Activated effector memory CD4-positive, alpha-beta T cell treated with anti-CD3 and anti-CD28 coated beads, Interleukin-2, amount 50 U/mL, for 16 hours (primary cell): ENCODE data around the gene NFE2L1.
"Not testable (repeated sequence)": the region's sequence is repeated elsewhere in the genome, so short reads cannot be mapped to it uniquely, and the experiment has no call there.

Experiments
- DNase-seq: peaks from one replicate; pipeline ENCODE4 v3.0.0-alpha.2; 2020

NFE2L1 gene

GRCh38 chr17:48070195-48070594 lies 22.0 kb downstream of the NFE2L1 start:
- no peak for DNase-seq

- DNase-seq = no peak
Measured at GRCh38 chr17:48071654-48072053, 23.5 kb downstream of the NFE2L1 start.

DNA sequence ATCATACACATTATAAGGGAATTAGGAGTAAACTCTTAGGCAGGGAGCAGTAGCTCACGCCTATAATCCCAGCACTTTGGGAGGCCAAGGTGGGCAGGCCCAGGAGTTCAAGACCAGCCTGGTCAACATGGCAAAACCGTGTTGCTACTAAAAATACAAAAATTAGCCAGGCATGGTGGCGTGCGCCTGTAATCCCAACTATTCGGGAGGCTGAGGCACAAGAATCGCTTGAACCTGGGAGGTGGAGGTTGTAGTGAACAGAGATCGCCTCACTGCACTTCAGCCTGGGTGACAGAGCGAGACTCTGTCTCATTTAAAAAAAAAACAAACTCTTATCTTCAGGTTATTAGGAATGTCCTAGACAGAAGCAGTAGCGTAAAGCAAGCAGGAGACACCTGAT lies 24.7 kb downstream of the NFE2L1 start:
- not testable (repeated sequence) for DNase-seq

GRCh38 chr17:48073566-48074094 lies 25.5 kb downstream of the NFE2L1 start:
- not testable (repeated sequence) for DNase-seq

DNA sequence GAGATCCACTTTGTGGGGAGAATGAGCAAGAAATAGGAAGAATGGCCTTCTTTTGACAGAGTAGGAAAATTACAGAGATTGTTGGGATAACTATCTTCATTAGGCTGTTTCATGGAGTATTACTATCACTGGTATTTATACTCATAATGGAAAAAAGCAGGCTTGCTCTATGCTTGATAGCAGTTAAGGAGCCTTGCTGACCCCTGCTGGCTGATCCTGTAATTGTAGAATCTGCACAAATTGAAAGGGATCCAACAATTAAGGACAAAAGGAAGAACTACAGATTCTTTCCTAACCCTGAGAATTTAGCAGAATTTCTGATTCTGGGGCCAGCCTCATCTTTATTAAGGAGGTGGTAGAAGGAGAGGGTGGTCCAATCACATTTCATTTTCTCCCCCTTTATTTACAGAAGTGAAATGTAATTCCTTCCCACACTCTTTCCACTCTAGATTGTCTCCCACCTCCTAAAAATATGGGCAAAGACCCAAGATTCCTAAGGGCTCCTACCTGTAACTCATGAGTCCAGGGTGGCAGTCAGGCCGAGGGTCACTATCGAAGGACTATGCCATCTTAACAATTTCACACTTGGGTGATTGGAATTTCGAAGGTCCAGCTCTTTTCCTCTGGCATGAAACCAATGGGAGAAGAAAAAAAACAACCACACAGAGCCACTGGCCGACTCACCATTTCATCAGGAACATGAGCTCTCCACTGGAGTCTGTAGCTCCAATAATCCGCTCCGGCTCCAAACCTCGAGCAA lies 26.3 kb downstream of the NFE2L1 start:
- DNase-seq = peak; percentile 88

GRCh38 chr17:48077152-48077551 lies 29.0 kb downstream of the NFE2L1 start:
- not testable (repeated sequence) for DNase-seq

GRCh38 chr17:48081858-48082257 lies 33.7 kb downstream of the NFE2L1 start:
- no peak for DNase-seq

- no peak for DNase-seq
Measured at GRCh38 chr17:48084932-48085331, 36.8 kb downstream of the NFE2L1 start.

- no peak for DNase-seq
Measured at GRCh38 chr17:48093341-48094045, 45.3 kb downstream of the NFE2L1 start.

GRCh38 chr17:48095611-48096010 lies 47.5 kb downstream of the NFE2L1 start:
- DNase-seq = no peak

GRCh38 chr17:48100160-48100559 lies 52.0 kb downstream of the NFE2L1 start:
- no peak for DNase-seq

- DNase-seq = no peak
Measured at GRCh38 chr17:48100591-48101011, 52.4 kb downstream of the NFE2L1 start.

DNA sequence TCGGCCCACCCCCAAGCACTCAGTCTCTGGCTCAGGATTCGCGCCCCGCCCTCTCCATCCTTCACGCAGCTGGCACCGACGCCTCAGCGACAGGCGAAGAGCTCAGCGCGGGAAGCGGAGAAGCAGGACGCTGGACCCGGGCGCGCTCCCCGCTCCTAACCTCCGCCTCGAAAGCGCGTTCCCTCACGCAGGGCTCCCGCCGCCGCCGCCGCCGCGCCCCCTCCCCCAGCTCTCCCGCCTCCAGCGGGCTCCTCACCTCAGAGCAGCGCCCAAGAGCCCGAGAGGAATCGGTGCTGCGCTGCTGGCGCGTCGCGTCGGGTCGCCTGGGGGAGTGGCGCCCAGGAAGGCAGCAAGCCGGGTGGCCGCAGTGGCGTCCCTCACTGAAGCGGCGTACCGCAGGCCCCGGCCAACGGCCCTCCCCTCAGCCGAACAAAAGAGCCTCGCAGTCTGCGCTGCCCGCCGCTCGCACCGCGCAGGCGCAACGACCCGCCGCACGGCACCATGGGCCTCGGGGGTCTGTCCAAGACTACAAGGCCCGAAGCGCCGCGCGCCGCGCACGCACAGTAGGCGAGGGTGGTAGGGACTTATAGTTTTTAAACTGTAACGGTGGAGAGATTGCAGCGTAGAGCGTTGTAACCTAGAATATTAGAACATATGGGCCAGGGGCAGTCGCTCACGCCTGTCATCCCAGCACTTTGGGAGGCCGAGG lies 53.0 kb downstream of the NFE2L1 start, which contains the start of gene CBX1:
Gene CBX1, minus strand, starts transcription at position 467 of the 709 bp plus-strand sequence. CDS start 24,474 bp downstream, outside the sequence.
- DNase-seq = peak; percentile 98

DNA sequence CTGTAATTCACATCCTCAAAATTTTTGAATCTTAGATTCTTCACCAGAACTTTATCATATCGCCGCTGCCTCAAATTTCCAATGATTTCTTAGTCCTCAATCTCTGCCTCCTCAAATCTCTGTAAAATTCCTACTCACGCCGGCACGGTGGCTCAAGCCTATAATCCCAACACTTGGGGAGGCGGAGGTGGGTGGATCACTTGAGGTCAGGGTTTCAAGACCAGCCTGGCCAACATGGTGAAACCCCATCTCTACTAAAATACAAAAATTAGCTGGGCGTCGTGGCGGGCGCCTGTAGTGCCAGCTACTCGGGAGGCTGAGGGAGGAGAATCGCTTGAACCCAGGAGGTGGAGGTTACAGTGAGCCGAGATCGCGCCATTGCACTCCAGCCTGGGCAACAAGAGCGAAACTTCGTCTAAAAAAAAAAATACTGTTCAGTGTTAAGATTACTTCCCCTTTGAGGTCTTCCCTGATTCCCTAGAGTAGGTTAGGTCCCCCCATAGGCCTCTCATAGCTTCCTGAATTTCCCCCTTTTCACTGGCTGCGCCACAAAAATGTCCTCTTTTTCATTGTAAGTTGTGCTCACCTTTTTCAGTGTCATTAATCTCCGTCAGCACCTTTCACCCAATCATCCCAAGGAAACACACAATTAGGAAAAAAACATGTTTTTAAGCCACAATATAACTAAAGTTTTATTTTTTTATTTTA lies 54.0 kb downstream of the NFE2L1 start:
- no peak for DNase-seq

DNA sequence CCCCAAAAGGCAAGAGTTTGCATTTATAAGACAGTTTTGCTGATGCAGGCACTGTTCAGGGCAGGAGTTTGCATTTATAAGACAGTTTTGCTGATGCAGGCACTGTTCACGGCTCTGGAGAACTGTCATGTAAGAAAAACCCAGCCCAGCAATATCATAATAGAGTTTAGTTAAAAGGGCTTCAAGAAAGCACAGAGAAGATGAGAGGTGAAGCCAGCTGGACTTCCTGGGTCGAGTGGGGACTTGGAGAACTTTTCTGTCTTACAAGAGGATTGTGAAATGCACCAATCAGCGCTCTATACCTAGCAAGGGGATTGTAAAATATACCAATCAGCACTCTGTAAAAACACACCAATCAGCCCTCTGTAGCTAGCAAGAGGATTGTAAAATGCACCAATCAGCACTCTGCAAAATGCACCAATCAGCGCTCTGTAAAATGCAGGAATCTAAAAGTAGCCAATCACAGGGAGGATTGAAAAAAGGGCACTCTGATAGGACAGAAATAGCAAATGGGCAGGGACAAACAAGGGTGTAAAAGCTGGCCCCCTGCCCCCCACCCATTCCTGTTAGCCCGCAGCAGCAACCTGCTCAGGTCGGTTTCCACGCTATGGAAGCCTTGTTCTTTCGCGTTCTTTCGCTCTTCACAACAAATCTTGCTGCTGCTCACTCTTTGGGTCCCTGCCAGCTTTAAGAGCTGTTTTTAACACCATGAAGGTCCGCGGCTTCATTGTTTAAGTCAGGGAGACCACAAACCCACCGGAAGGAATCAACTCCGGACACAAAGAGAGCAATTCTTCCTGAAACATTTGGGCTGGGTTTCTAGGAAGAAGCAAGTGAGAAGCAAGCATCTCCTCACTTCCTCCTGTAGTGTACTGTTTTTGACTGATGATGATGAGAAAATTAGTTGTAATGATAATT lies 54.9 kb downstream of the NFE2L1 start:
- no peak for DNase-seq

DNA sequence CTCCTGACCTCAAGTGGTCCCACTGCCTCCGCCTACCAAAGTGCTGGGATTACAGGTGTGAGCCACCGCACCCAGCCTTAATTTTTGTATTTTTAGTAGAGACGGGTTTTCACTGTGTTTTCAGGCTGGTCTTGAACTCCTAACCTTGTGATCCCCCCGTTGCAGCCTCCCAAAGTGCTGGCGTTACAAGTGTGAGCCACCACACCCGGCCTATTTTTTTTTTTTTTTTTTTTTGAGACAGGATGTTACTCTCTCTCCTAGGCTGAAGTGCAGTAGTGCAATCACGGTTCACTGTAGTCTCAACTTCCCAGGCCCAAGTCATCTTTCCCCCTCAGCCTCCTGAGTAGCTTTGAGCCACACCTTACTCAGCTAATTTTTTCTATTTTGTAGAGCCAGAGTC lies 56.3 kb downstream of the NFE2L1 start:
- no peak for DNase-seq

- no peak for DNase-seq
Measured at GRCh38 chr17:48106802-48107136, 58.6 kb downstream of the NFE2L1 start.

GRCh38 chr17:48107137-48108055 lies 59.2 kb downstream of the NFE2L1 start, which contains the start of gene SNX11:
Gene SNX11, plus strand, starts transcription at chr17:48107766. Its CDS starts 4,278 bp downstream, at chr17:48112044.
- DNase-seq = peak; percentile 98

DNA sequence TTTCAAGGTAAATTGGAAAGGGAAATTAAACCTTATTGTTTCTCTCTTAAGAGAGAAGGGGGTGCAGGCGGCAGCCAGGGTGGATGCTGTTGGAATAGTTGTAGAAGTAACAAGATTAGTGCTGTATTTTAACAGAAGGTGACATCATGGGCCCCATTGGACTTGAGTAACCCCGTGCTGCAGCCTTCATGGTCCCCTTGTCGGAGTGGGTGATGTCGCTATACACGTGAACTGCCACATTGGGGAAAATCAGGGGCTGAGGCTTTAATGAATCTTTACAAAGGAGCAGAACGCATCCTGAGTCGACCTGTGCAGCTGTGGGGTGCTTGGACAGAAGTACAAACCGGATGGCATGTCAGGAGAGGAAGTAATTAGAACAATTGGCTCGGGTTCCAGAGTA lies 62.6 kb downstream of the NFE2L1 start:
- DNase-seq = no peak
